HepG2 (cell line): ENCODE data around the gene RHOT2. TPM values are rescaled to one million over a fixed set of nuclear protein-coding genes. Genes with fewer than 3 reads are reported as not detected.

Experiments
- ATAC-seq: fragments of 200-7000 bp; cut with Tn5 transposase; 3 replicates; pipeline ENCODE4 v1.9.1; 2020; ENCODE audit warnings: mild to moderate bottlenecking, moderate library complexity
- BruUV-seq: library from RNA; stranded (reverse); fragments of 400-500 nt; replicated peaks from 2 replicates; lab custom pipeline; 2021; lab: Mats Ljungman, UMichigan
- CTCF ChIA-PET: fragments of 300-600 bp; formaldehyde crosslinking; extraction: SDS; loops from one replicate; lab custom pipeline; 2021; ENCODE audit warnings: low total read pairs, inconsistent platforms, low intra/inter-chr PET ratio; lab: Yijun Ruan, JAX
- POLR2A ChIA-PET: fragments of 350-600 bp; sonication (Branson Sonifier 250); formaldehyde crosslinking; loops from one replicate; lab custom pipeline; 2020; ENCODE audit warnings: antibody characterized with exemption, inconsistent platforms; lab: Yijun Ruan, JAX
- DNase-seq: peaks from one replicate; pipeline ENCODE4 v3.0.0-alpha.2; 2015; ENCODE audit warnings: low spot score
- FAIRE-seq: peaks from 3 replicates; lab custom pipeline; 2011; peaks lifted over from hg19 to GRCh38; lab: Jason Lieb, UNC
- H2AFZ ChIP-seq: one replicate; pipeline ENCODE4 v1.6.1; 2011; ENCODE audit warnings: low read length, inconsistent platforms
- H3K27ac ChIP-seq: fragments of 300-600 bp; 3 replicates; pipeline ENCODE4 v1.8.0; 2011; ENCODE audit warnings: mixed run types, mild to moderate bottlenecking, mixed read lengths, low read length, inconsistent platforms; ENCODE audit not compliant: insufficient read depth; ENCODE audit errors: extremely low read length
- H3K27me3 ChIP-seq, 2 experiments: fragments of 200-600 bp in 1 of 2; 2 replicates in 1 of 2; 3 replicates in 1 of 2; pipeline versions ENCODE4 v1.6.0 to v1.8.0; 2011; ENCODE audit warnings: low read length in 2 of 2, mild to moderate bottlenecking in 2 of 2, moderate library complexity in 2 of 2, inconsistent platforms in 1 of 2; ENCODE audit not compliant: insufficient read depth in 2 of 2, control insufficient read depth in 1 of 2
- H3K36me3 ChIP-seq, 2 experiments: fragments of 200-600 bp in 1 of 2; replicated peaks in 1 of 2; 2 replicates in 1 of 2; 3 replicates in 1 of 2; pipeline versions ENCODE4 v1.5.1 to v1.8.0; 2011; ENCODE audit warnings: low read length in 2 of 2, inconsistent platforms in 1 of 2; ENCODE audit not compliant: insufficient read depth in 2 of 2, control insufficient read depth in 1 of 2
- H3K4me1 ChIP-seq: 2 replicates; pipeline ENCODE4 v1.5.1; 2012; ENCODE audit warnings: low read length, inconsistent platforms; ENCODE audit not compliant: insufficient read depth
- H3K4me2 ChIP-seq: 2 replicates; pipeline ENCODE4 v1.6.0; 2011; ENCODE audit warnings: low read depth, low read length, inconsistent platforms
- H3K4me3 ChIP-seq, 3 experiments: fragments of 200-600 bp in 1 of 3; sonication (generic), shearing (Covaris generic) in 1 of 3; replicated peaks in 1 of 3; 2 replicates each; pipeline ENCODE4 v1.5.1; 2011 to 2016; ENCODE audit warnings: low read length in 3 of 3, inconsistent platforms in 2 of 3, low read depth in 2 of 3, mild to moderate bottlenecking in 2 of 3, control low read depth in 1 of 3, mixed read lengths in 1 of 3; ENCODE audit not compliant: insufficient read depth in 1 of 3
- H3K79me2 ChIP-seq: one replicate; pipeline ENCODE4 v1.6.1; 2011; ENCODE audit warnings: low read length, inconsistent platforms; ENCODE audit not compliant: insufficient read depth
- H3K9ac ChIP-seq: 2 replicates; pipeline ENCODE4 v1.6.0; 2011; ENCODE audit warnings: mild to moderate bottlenecking, low read depth, low read length, inconsistent platforms; ENCODE audit not compliant: insufficient read depth
- H3K9me3 ChIP-seq: 2 replicates; pipeline ENCODE4 v1.5.1; 2012; ENCODE audit warnings: mild to moderate bottlenecking, low read length
- H4K20me1 ChIP-seq: 2 replicates; pipeline ENCODE4 v1.6.0; 2011; ENCODE audit warnings: inconsistent platforms, mild to moderate bottlenecking, low read length, moderate library complexity; ENCODE audit not compliant: insufficient read depth
- AGO2 ChIP-seq: fragments of 200-400 bp; formaldehyde crosslinking; optimal IDR thresholded peaks from 2 replicates; pipeline ENCODE3; 2017; ENCODE audit warnings: mild to moderate bottlenecking, low read depth, low read length, moderate library complexity
- ARID4A ChIP-seq: sonication (generic); formaldehyde crosslinking; IDR thresholded peaks from 2 replicates; pipeline ENCODE4 v1.5.0; 2020; ENCODE audit warnings: mild to moderate bottlenecking, missing genetic modification reagents, borderline replicate concordance
- POLR2A ChIP-seq, 2 experiments: IDR thresholded peaks; 2 replicates each; pipeline ENCODE4 v1.6.1; 2011; ENCODE audit warnings: low read depth in 2 of 2, low read length in 2 of 2, mild to moderate bottlenecking in 1 of 2, moderate library complexity in 1 of 2; ENCODE audit not compliant: insufficient read depth in 1 of 2
- POLR2G ChIP-seq: fragments of 200-400 bp; formaldehyde crosslinking; IDR thresholded peaks from 2 replicates; pipeline ENCODE4 v1.6.1; 2018; ENCODE audit warnings: mild to moderate bottlenecking, low read depth, low read length, moderate library complexity
- ZNF790 ChIP-seq: sonication (generic); formaldehyde crosslinking; IDR thresholded peaks from 2 replicates; pipeline ENCODE4 v1.8.0; 2022; ENCODE audit warnings: missing genetic modification reagents, mild to moderate bottlenecking, borderline replicate concordance
- WGBS: methylation state at CpG from one replicate; pipeline ENCODE4 v1.1.6; 2017; ENCODE audit warnings: low lambda C conversion rate; 5-methylcytosine and 5-hydroxymethylcytosine counted together
- in situ Hi-C: cut with HindIII; loops from 2 replicates; pipeline ENCODE4 v1.10.0; 2017; ENCODE audit warnings: low pct_unique_long_range_greater_than_20kb; ENCODE audit not compliant: extremely low pct_ligation_motif_present
- intact Hi-C: fragments of 100-400 bp; cut with micrococcal nuclease; formaldehyde crosslinking; loops from one replicate; pipeline ENCODE4 v1.10.0; 2022; ENCODE audit not compliant: unreplicated experiment
- polyA plus RNA-seq, 8 experiments: library from polyadenylated mRNA; depleted of rRNA in 3 of 8; stranded (reverse) in 7 of 8; unstranded in 1 of 8; fragments of >200 nt; fragmentation: Illumina TruSeq in 4 of 8; extraction: Trizol in 4 of 8; gene quantifications; 2 replicates each; pipeline versions ENCODE4 v1.2.1 to v1.2.3, GENCODE V29; 2011 to 2016; ENCODE audit warnings: low read depth in 4 of 8, missing spikeins in 1 of 8, mixed read lengths in 1 of 8; ENCODE audit not compliant: insufficient read depth in 1 of 8
- total RNA-seq, 5 experiments: library from RNA; depleted of rRNA; stranded (reverse); fragments of >200 nt; fragmentation: Illumina TruSeq; extraction: Trizol; gene quantifications; 2 replicates each; pipeline ENCODE4 v1.2.3, GENCODE V29; 2016; ENCODE audit warnings: low read depth in 1 of 5

RHOT2 gene
- total and polyA plus RNA-seq, 2 of the 13 experiments (the other 11 are each of a cell fraction or from before 2014, with no cell fraction given) = 63.6 to 76.9 TPM

DNA sequence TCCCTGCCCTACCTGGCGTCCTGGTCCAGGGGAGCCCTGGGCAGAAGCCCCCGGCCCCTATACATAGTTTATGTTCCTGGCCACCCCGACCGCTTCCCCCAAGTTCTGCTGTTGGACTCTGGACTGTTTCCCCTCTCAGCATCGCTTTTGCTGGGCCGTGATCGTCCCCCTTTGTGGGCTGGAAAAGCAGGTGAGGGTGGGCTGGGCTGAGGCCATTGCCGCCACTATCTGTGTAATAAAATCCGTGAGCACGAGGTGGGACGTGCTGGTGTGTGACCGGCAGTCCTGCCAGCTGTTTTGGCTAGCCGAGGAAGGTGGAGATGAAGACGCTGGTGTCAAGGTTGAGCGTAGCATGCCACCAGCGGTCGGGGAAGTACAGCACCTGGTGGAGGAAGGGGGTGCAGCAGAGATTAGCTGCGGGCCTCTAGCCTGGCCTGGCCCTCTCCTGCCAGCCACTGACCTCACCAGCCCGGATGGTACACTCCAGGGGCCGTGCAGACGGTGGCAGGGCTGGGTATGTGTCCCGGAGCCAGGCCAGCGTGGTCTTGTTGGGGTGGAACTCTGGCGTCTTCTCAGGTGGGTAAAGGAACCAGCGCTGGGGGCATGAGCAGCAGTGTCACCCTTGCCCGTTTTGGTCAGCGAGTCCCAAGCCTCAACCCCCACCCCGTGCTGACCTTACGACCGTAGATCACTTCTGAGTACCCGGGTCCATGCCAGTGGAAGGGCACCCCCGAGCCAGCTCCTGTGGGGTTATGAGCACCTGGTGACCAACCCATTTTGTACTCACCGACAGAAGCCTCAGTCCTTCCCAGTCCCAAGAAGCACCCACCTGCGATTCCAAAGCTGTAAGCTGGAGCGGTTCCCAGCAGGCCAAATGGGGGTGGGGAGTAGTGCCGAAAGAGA, 14.8 kb downstream of the RHOT2 start:
- peak; percentile 7 for TF ChIP-seq AGO2
- TF ChIP-seq POLR2A (IDR thresholded peaks at IDR 0.05; ENCODE audit: insufficient read depth in 1 of 2, low read depth in 2 of 2, low read length in 2 of 2) = peak in 1 of 2 experiments; percentile 28; a peak in 1 of 4 replicates
- TF ChIP-seq POLR2G = peak; percentile 15; the same call in 1 of the 2 replicates
- no peak for TF ChIP-seq ZNF790 (CRISPR knock-in tag)
- TF ChIP-seq ARID4A (CRISPR knock-in tag) = no peak
- ChIA-PET CTCF (no interaction called here), POLR2A (no interaction called here)
- intact Hi-C loops = no loop called here
- Histone ChIP-seq H2AFZ (no peak overlapping the region), H3K27ac (no peak overlapping the region), H4K20me1 (0 out of 2 replicates have a peak, but pooled peaks cover 3% of the 10 kb centered on the region), H3K4me2 (no peak overlapping the region), H3K9me3 (no peaks in the 10 kb centered on the region), H3K79me2 (peaks cover 16% of the 10 kb centered on the region), H3K36me3 (peaks cover 11 to 20% of the 10 kb centered on the region in 2 experiments; a peak in 4 of 5 replicates), H3K4me1 (peaks cover 27% of the 10 kb centered on the region), H3K4me3 (no peak overlapping the region), H3K9ac (no peak overlapping the region), H3K27me3 (no peaks in the 10 kb centered on the region; a peak in 1 of 5 replicates)
- in situ Hi-C loops = no loop called here
- no TSS peak for BruUV-seq
- WGBS = 98% methylated on average over 18 of the region's 36 CpGs
- FAIRE-seq (no peak), ATAC-seq (no peak), DNase-seq (no peak)
